ENCODE results near the gene ESCO1. TPM values are rescaled to one million over a fixed set of nuclear protein-coding genes. Genes with fewer than 3 reads are reported as not detected.

Gene ESCO1
- total and polyA plus RNA-seq, 2 of the 13 experiments (the other 11 are each of a cell fraction or from before 2014, with no cell fraction given) = 6.3 to 19.4 TPM

GRCh38 chr18:21605213-21605612 is 4.7 kb upstream of the ESCO1 start:
- POLR2A ChIA-PET = no interaction called here
- H3K9me3 ChIP-seq (ENCODE audit: low read length) = no peaks in the 10 kb centered on the region
- H2AFZ ChIP-seq (ENCODE audit: low read length) = no peak overlapping the region
- H3K4me1 ChIP-seq (ENCODE audit: insufficient read depth, low read length) = peaks cover 20% of the 10 kb centered on the region
- no peak overlapping the region for H3K9ac ChIP-seq (ENCODE audit: insufficient read depth, low read depth, low read length)
- TF ChIP-seq RBM22 (optimal IDR thresholded peaks at IDR 0.05; ENCODE audit: low read length) = no peak
- TF ChIP-seq SIN3B (IDR thresholded peaks at IDR 0.05; ENCODE audit: low read length) = no peak
- no peak for TF ChIP-seq PHF5A (CRISPR knock-in tag; IDR thresholded peaks at IDR 0.05; ENCODE audit: low read depth, unreplicated experiment)
- no peak for TF ChIP-seq ZSCAN25 (CRISPR knock-in tag; IDR thresholded peaks at IDR 0.05)
- TF ChIP-seq KLF16 (CRISPR knock-in tag; IDR thresholded peaks at IDR 0.05) = no peak
- TF ChIP-seq ZNF550 (CRISPR knock-in tag; IDR thresholded peaks at IDR 0.05; ENCODE audit: borderline replicate concordance) = no peak
- TF ChIP-seq POLR2AphosphoS2 (IDR thresholded peaks at IDR 0.05; ENCODE audit: low read depth, low read length) = no peak
- TF ChIP-seq MXI1 (IDR thresholded peaks at IDR 0.05; ENCODE audit: borderline replicate concordance, low read depth, low read length) = no peak
- no peak for TF ChIP-seq ZNF337 (CRISPR knock-in tag; IDR thresholded peaks at IDR 0.05; ENCODE audit: borderline replicate concordance, low read depth)
- BruUV-seq (replicated peaks) = no TSS peak
- no peaks in the 10 kb centered on the region for H4K20me1 ChIP-seq (ENCODE audit: insufficient read depth, low read length)
- no peak overlapping the region for H3K27ac ChIP-seq (ENCODE audit: extremely low read length, insufficient read depth, low read length)
- no peaks in the 10 kb centered on the region for H3K36me3 ChIP-seq (replicated peaks in 1 of 2; ENCODE audit: control insufficient read depth in 1 of 2, insufficient read depth in 2 of 2, low read length in 2 of 2)
- DNase-seq (ENCODE audit: low spot score) (no peak), FAIRE-seq (no peak), ATAC-seq (no peak)
- CTCF ChIA-PET (ENCODE audit: low intra/inter-chr PET ratio, low total read pairs) = no interaction called here
- in situ Hi-C loops (cut with HindIII; ENCODE audit: extremely low pct_ligation_motif_present, low pct_unique_long_range_greater_than_20kb) = no loop called here
- no peaks in the 10 kb centered on the region for H3K79me2 ChIP-seq (ENCODE audit: insufficient read depth, low read length)
- H3K27me3 ChIP-seq (ENCODE audit: control insufficient read depth in 1 of 2, insufficient read depth in 2 of 2, low read length in 2 of 2) = no peaks in the 10 kb centered on the region
- intact Hi-C loops (cut with micrococcal nuclease; ENCODE audit: unreplicated experiment) = no loop called here
- peak overlapping the region; percentile 45; the same call in 1 of the 2 replicates for H3K4me2 ChIP-seq (ENCODE audit: low read depth, low read length)
- no peak overlapping the region; a peak in 1 of 6 replicates for H3K4me3 ChIP-seq (replicated peaks in 1 of 3; ENCODE audit: insufficient read depth in 1 of 3, low read depth in 2 of 3, low read length in 3 of 3)

GRCh38 chr18:21604671-21605070 is 4.2 kb upstream of the ESCO1 start:
- no TSS peak for BruUV-seq (replicated peaks)
- no peak overlapping the region; a peak in 1 of 6 replicates for H3K4me3 ChIP-seq (replicated peaks in 1 of 3; ENCODE audit: insufficient read depth in 1 of 3, low read depth in 2 of 3, low read length in 3 of 3)
- no peaks in the 10 kb centered on the region for H3K9me3 ChIP-seq (ENCODE audit: low read length)
- H3K79me2 ChIP-seq (ENCODE audit: insufficient read depth, low read length) = peaks cover 2% of the 10 kb centered on the region
- TF ChIP-seq SNAPC2 (CRISPR knock-in tag; IDR thresholded peaks at IDR 0.05) (no peak), NR2F6 (IDR thresholded peaks at IDR 0.05) (no peak), NR2F6 (CRISPR knock-in tag; IDR thresholded peaks at IDR 0.05) (no peak), ZNF382 (CRISPR knock-in tag; IDR thresholded peaks at IDR 0.05; ENCODE audit: borderline replicate concordance) (no peak), ZNF772 (CRISPR knock-in tag; IDR thresholded peaks at IDR 0.05) (no peak), TOPORS (CRISPR knock-in tag; IDR thresholded peaks at IDR 0.05) (no peak), KDM2A (CRISPR knock-in tag; IDR thresholded peaks at IDR 0.05; ENCODE audit: borderline replicate concordance, low read depth) (no peak), ZBTB37 (CRISPR knock-in tag; IDR thresholded peaks at IDR 0.05) (no peak), ARNT2 (CRISPR knock-in tag; IDR thresholded peaks at IDR 0.05; ENCODE audit: low read depth) (no peak), MEIS1 (CRISPR knock-in tag; IDR thresholded peaks at IDR 0.05; ENCODE audit: borderline replicate concordance) (no peak)
- H2AFZ ChIP-seq (ENCODE audit: low read length) = no peak overlapping the region
- intact Hi-C loops (cut with micrococcal nuclease; ENCODE audit: unreplicated experiment) = no loop called here
- in situ Hi-C loops (cut with HindIII; ENCODE audit: extremely low pct_ligation_motif_present, low pct_unique_long_range_greater_than_20kb) = no loop called here
- H3K27me3 ChIP-seq (ENCODE audit: control insufficient read depth in 1 of 2, insufficient read depth in 2 of 2, low read length in 2 of 2) = no peaks in the 10 kb centered on the region; a peak in 1 of 5 replicates
- no peaks in the 10 kb centered on the region for H3K36me3 ChIP-seq (replicated peaks in 1 of 2; ENCODE audit: control insufficient read depth in 1 of 2, insufficient read depth in 2 of 2, low read length in 2 of 2)
- POLR2A ChIA-PET = no interaction called here
- H4K20me1 ChIP-seq (ENCODE audit: insufficient read depth, low read length) = no peaks in the 10 kb centered on the region
- H3K27ac ChIP-seq (ENCODE audit: extremely low read length, insufficient read depth, low read length) = no peak overlapping the region
- H3K9ac ChIP-seq (ENCODE audit: insufficient read depth, low read depth, low read length) = no peak overlapping the region
- FAIRE-seq (no peak), DNase-seq (ENCODE audit: low spot score) (no peak), ATAC-seq (no peak)
- CTCF ChIA-PET (ENCODE audit: low intra/inter-chr PET ratio, low total read pairs) = no interaction called here
- H3K4me2 ChIP-seq (ENCODE audit: low read depth, low read length) = peak overlapping the region; percentile 45
- peaks cover 20% of the 10 kb centered on the region for H3K4me1 ChIP-seq (ENCODE audit: insufficient read depth, low read length)
- WGBS (ENCODE audit: low lambda C conversion rate) = 5% methylated on average over 2 of the region's 2 CpGs
